ENCODE data around the gene CAMK2G. TPM values are rescaled to one million over a fixed set of nuclear protein-coding genes. Genes with fewer than 3 reads are reported as not detected.

The CAMK2G gene
- polyA plus RNA-seq, 3 donors, result 1.7 to 60.7 (median 3.0) TPM

DNA sequence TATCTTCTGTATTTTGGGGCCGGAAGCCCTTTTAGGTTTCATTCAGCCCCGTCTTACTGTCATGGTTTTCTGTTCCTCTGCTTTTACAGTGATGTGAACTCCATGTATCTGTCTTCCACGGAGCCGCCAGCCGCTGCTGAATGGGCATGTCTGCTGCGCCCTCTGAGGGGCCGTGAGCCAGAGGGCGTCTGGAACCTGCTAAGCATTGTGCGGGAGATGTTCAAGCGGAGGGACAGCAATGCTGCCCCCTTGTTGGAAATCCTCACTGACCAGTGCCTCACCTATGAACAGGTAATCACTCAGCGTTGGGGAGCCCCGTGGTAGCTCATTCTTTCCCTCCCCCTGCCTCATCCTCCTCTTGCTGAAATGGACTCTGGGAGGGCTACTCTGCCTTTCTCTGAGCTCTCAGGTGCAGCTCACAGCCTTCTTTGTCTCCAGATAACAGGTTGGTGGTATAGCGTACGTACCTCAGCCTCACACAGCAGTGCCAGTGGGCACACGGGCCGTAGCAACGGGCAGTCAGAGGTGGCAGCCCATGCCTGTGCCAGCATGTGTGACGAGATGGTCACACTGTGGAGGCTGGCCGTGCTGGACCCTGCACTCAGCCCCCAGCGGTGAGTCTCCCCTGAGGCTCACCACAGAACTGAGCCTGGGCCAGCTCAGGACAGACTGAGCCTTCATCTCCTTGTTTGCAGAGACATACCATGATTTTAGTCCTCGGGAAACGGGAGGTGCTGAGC lies 83.3 kb downstream of the CAMK2G start:
- Histone ChIP-seq H3K4me1 (ENCODE audit: control insufficient read depth in 1 of 2, insufficient read depth in 2 of 2, low read length in 2 of 2) (peaks cover 12 to 16% of the 10 kb centered on the region in 2 donors), H3K4me3 (replicated peaks in 1 of 3; ENCODE audit: low read depth in 2 of 3, low read length in 3 of 3) (no peak overlapping the region), H3K79me2 (ENCODE audit: insufficient read depth, low read length) (peaks cover 30% of the 10 kb centered on the region), H3K9me3 (replicated peaks in 1 of 2; ENCODE audit: control insufficient read depth in 1 of 2, insufficient read depth in 1 of 2, low read length in 2 of 2) (no peaks in the 10 kb centered on the region), H3K9ac (ENCODE audit: insufficient read depth, low read length, poor library complexity, severe bottlenecking) (no peak overlapping the region), H3K4me2 (replicated peaks; ENCODE audit: extremely low read depth, low read length, poor library complexity, severe bottlenecking) (no peak overlapping the region), H3K27me3 (ENCODE audit: control insufficient read depth in 2 of 2, insufficient read depth in 2 of 2, low read length in 2 of 2) (no peaks in the 10 kb centered on the region), H3K27ac (ENCODE audit: low read depth in 1 of 2, low read length in 2 of 2) (no peak overlapping the region), H3K36me3 (replicated peaks in 1 of 2; ENCODE audit: control insufficient read depth in 1 of 2, insufficient read depth in 2 of 2, low read length in 2 of 2) (peaks cover 71 to 80% of the 10 kb centered on the region in 2 donors), H2AFZ (ENCODE audit: insufficient read depth, low read depth, low read length, poor library complexity, severe bottlenecking) (no peak overlapping the region), H4K20me1 (ENCODE audit: insufficient read depth, low read length) (peaks cover 42% of the 10 kb centered on the region)
- 97% methylated on average over 18 of the region's 22 CpGs for WGBS (ENCODE audit: insufficient coverage)
- H3K9me3 Mint-ChIP-seq, result peaks cover 0 to 2% (median 0%) of the 10 kb centered on the region in 7 donors
- no peak overlapping the region for H3K27ac Mint-ChIP-seq
- intact Hi-C loops (cut with micrococcal nuclease), result no loop called here
- DNase-seq, result no peak
- H3K4me3 Mint-ChIP-seq, result no peak overlapping the region
- H3K36me3 Mint-ChIP-seq, result peaks cover 68 to 80% of the 10 kb centered on the region in 2 donors
- peaks cover 12% of the 10 kb centered on the region for H3K4me1 Mint-ChIP-seq
- TF ChIP-seq, protein P1, sequence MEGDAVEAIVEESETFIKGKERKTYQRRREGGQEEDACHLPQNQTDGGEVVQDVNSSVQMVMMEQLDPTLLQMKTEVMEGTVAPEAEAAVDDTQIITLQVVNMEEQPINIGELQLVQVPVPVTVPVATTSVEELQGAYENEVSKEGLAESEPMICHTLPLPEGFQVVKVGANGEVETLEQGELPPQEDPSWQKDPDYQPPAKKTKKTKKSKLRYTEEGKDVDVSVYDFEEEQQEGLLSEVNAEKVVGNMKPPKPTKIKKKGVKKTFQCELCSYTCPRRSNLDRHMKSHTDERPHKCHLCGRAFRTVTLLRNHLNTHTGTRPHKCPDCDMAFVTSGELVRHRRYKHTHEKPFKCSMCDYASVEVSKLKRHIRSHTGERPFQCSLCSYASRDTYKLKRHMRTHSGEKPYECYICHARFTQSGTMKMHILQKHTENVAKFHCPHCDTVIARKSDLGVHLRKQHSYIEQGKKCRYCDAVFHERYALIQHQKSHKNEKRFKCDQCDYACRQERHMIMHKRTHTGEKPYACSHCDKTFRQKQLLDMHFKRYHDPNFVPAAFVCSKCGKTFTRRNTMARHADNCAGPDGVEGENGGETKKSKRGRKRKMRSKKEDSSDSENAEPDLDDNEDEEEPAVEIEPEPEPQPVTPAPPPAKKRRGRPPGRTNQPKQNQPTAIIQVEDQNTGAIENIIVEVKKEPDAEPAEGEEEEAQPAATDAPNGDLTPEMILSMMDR (IDR thresholded peaks at IDR 0.05), result no peak
- peaks cover 0 to 1% (median 0%) of the 10 kb centered on the region in 3 donors for H3K27me3 Mint-ChIP-seq (ENCODE audit: low read depth in 3 of 3)

- Histone ChIP-seq H4K20me1 (ENCODE audit: insufficient read depth, low read length) (peaks cover 42% of the 10 kb centered on the region), H2AFZ (ENCODE audit: insufficient read depth, low read depth, low read length, poor library complexity, severe bottlenecking) (no peak overlapping the region), H3K4me1 (ENCODE audit: control insufficient read depth in 1 of 2, insufficient read depth in 2 of 2, low read length in 2 of 2) (peaks cover 17 to 21% of the 10 kb centered on the region in 2 donors), H3K36me3 (replicated peaks in 1 of 2; ENCODE audit: control insufficient read depth in 1 of 2, insufficient read depth in 2 of 2, low read length in 2 of 2) (peaks cover 58 to 66% of the 10 kb centered on the region in 2 donors), H3K4me2 (replicated peaks; ENCODE audit: extremely low read depth, low read length, poor library complexity, severe bottlenecking) (no peak overlapping the region), H3K27me3 (ENCODE audit: control insufficient read depth in 2 of 2, insufficient read depth in 2 of 2, low read length in 2 of 2) (no peaks in the 10 kb centered on the region), H3K27ac (ENCODE audit: low read depth in 1 of 2, low read length in 2 of 2) (no peak overlapping the region), H3K9ac (ENCODE audit: insufficient read depth, low read length, poor library complexity, severe bottlenecking) (no peak overlapping the region), H3K79me2 (ENCODE audit: insufficient read depth, low read length) (peaks cover 39% of the 10 kb centered on the region), H3K9me3 (replicated peaks in 1 of 2; ENCODE audit: control insufficient read depth in 1 of 2, insufficient read depth in 1 of 2, low read length in 2 of 2) (no peaks in the 10 kb centered on the region), H3K4me3 (replicated peaks in 1 of 3; ENCODE audit: low read depth in 2 of 3, low read length in 3 of 3) (no peak overlapping the region)
- intact Hi-C loops (cut with micrococcal nuclease), result loop anchor here in 1 of 2 donors (5.0 kb wide), 1 partner anchor 47 kb away; the partner anchor contains the start of gene SEC24C
- Mint-ChIP-seq H3K4me1 (peaks cover 12% of the 10 kb centered on the region), H3K27ac (no peak overlapping the region), H3K36me3 (peaks cover 55 to 66% of the 10 kb centered on the region in 2 donors), H3K9me3 (peaks cover 0 to 2% (median 0%) of the 10 kb centered on the region in 7 donors), H3K27me3 (ENCODE audit: low read depth in 3 of 3) (peaks cover 0 to 1% (median 0%) of the 10 kb centered on the region in 3 donors), H3K4me3 (no peak overlapping the region)
- DNase-seq, result no peak
- TF ChIP-seq, protein P1 (IDR thresholded peaks at IDR 0.05), result no peak
- 93% methylated on average over 4 of the region's 10 CpGs for WGBS (ENCODE audit: insufficient coverage)
Observed at GRCh38 chr10:73789659-73790055, 84.7 kb downstream of the CAMK2G start.
